IMR-90 (cell line): ENCODE results near the gene PNCK. TPM values are rescaled to one million over a fixed set of nuclear protein-coding genes. Genes with fewer than 3 reads are reported as not detected.

ENCODE experiments used
- ATAC-seq: fragments of 200-7000 bp; cut with Tn5 transposase; 2 replicates; pipeline ENCODE4 v1.9.1; 2020; ENCODE audit warnings: low read depth, mild to moderate bottlenecking, moderate library complexity
- BruUV-seq: library from RNA; stranded (reverse); fragments of 400-500 nt; replicated peaks from 2 replicates; lab custom pipeline; 2021; lab: Mats Ljungman, UMichigan
- CTCF ChIA-PET: fragments of 300-600 bp; formaldehyde crosslinking; extraction: SDS; loops from one replicate; lab custom pipeline; 2021; ENCODE audit warnings: antibody characterized with exemption; lab: Yijun Ruan, JAX
- POLR2A ChIA-PET: fragments of 300-600 bp; sonication (Branson Sonifier 250); formaldehyde crosslinking; loops from one replicate; lab custom pipeline; 2022; ENCODE audit warnings: antibody characterized with exemption; ENCODE audit not compliant: unreplicated experiment; lab: Charles Lee
- DNase-seq: peaks from one replicate; pipeline ENCODE4 v3.0.0; 2013
- H2AFZ ChIP-seq: replicated peaks from 2 replicates; pipeline ENCODE3; 2013; ENCODE audit warnings: low read length, mild to moderate bottlenecking; ENCODE audit not compliant: poor library complexity
- H2AK5ac ChIP-seq: 2 replicates; pipeline ENCODE4 v1.6.1; 2013; ENCODE audit warnings: low read depth, low read length, inconsistent platforms
- H2AK9ac ChIP-seq: replicated peaks from 2 replicates; pipeline ENCODE3; 2013; ENCODE audit warnings: mild to moderate bottlenecking, low read depth, low read length, moderate library complexity; ENCODE audit not compliant: poor library complexity
- H2BK120ac ChIP-seq: 2 replicates; pipeline ENCODE4 v1.6.1; 2013; ENCODE audit warnings: low read depth, low read length, inconsistent platforms
- H2BK15ac ChIP-seq: 3 replicates; pipeline ENCODE4 v1.6.1; 2013; ENCODE audit warnings: low read depth, low read length, inconsistent platforms
- H2BK20ac ChIP-seq: 2 replicates; pipeline ENCODE4 v1.6.1; 2013; ENCODE audit warnings: low read depth, mild to moderate bottlenecking, inconsistent platforms, low read length, moderate library complexity
- H2BK5ac ChIP-seq: 2 replicates; pipeline ENCODE4 v1.6.1; 2013; ENCODE audit warnings: mild to moderate bottlenecking, low read depth, low read length, inconsistent platforms; ENCODE audit not compliant: poor library complexity, severe bottlenecking
- H3K14ac ChIP-seq: replicated peaks from 2 replicates; pipeline ENCODE4 v1.6.1; 2013; ENCODE audit warnings: low read depth, low read length, inconsistent platforms
- H3K18ac ChIP-seq: 2 replicates; pipeline ENCODE4 v1.6.1; 2013; ENCODE audit warnings: low read depth, low read length, control low read depth
- H3K23ac ChIP-seq: 2 replicates; pipeline ENCODE4 v1.6.1; 2013; ENCODE audit warnings: low read depth, low read length, inconsistent platforms
- H3K27ac ChIP-seq: 2 replicates; pipeline ENCODE4 v1.5.1; 2013; ENCODE audit warnings: mild to moderate bottlenecking, control low read depth, low read length; ENCODE audit not compliant: insufficient read depth
- H3K27me3 ChIP-seq: 2 replicates; pipeline ENCODE4 v1.6.1; 2013; ENCODE audit warnings: low read length; ENCODE audit not compliant: control insufficient read depth, insufficient read depth
- H3K36me3 ChIP-seq: 2 replicates; pipeline ENCODE4 v1.6.1; 2013; ENCODE audit warnings: low read length, mixed read lengths; ENCODE audit not compliant: control insufficient read depth, insufficient read depth
- H3K4ac ChIP-seq: 2 replicates; pipeline ENCODE4 v1.6.1; 2013; ENCODE audit warnings: low read depth, low read length, inconsistent platforms
- H3K4me1 ChIP-seq: 2 replicates; pipeline ENCODE4 v1.6.1; 2013; ENCODE audit warnings: low read length, mixed read lengths; ENCODE audit not compliant: control insufficient read depth, insufficient read depth
- H3K4me2 ChIP-seq: 2 replicates; pipeline ENCODE4 v1.6.1; 2013; ENCODE audit warnings: low read depth, mild to moderate bottlenecking, control low read depth, low read length, moderate library complexity
- H3K4me3 ChIP-seq: 2 replicates; pipeline ENCODE4 v1.5.1; 2013; ENCODE audit warnings: low read depth, mild to moderate bottlenecking, control low read depth, low read length, moderate library complexity; ENCODE audit not compliant: insufficient read depth
- H3K56ac ChIP-seq: 2 replicates; pipeline ENCODE4 v1.6.1; 2013; ENCODE audit warnings: low read length, inconsistent platforms; ENCODE audit not compliant: insufficient read depth; ENCODE audit errors: extremely low read depth
- H3K79me1 ChIP-seq, 2 experiments: 2 replicates each; pipeline ENCODE4 v1.6.1; 2013; ENCODE audit warnings: low read length in 2 of 2, inconsistent platforms in 1 of 2, low read depth in 1 of 2
- H3K9ac ChIP-seq: 2 replicates; pipeline ENCODE4 v1.6.1; 2013; ENCODE audit warnings: low read depth, low read length, control low read depth
- H3K9me1 ChIP-seq: 2 replicates; pipeline ENCODE4 v1.6.1; 2013; ENCODE audit warnings: low read length, inconsistent platforms; ENCODE audit not compliant: insufficient read depth
- H3K9me3 ChIP-seq: 2 replicates; pipeline ENCODE4 v1.6.1; 2013; ENCODE audit warnings: low read length; ENCODE audit not compliant: control insufficient read depth, insufficient read depth
- H4K20me1 ChIP-seq: 2 replicates; pipeline ENCODE4 v1.6.1; 2013; ENCODE audit warnings: low read length, inconsistent platforms; ENCODE audit not compliant: insufficient read depth
- H4K5ac ChIP-seq: 2 replicates; pipeline ENCODE4 v1.6.1; 2013; ENCODE audit warnings: mild to moderate bottlenecking, low read depth, low read length, control low read depth
- H4K8ac ChIP-seq, 2 experiments: 2 replicates each; pipeline ENCODE4 v1.6.1; 2013; ENCODE audit warnings: low read depth in 2 of 2, low read length in 2 of 2, control low read depth in 1 of 2, inconsistent platforms in 1 of 2
- H4K91ac ChIP-seq: 2 replicates; pipeline ENCODE4 v1.6.1; 2013; ENCODE audit warnings: low read depth, low read length, inconsistent platforms; ENCODE audit not compliant: insufficient read depth
- BHLHE40 ChIP-seq: fragments of 150-350 bp; IDR thresholded peaks from 2 replicates; pipeline ENCODE4 v1.6.1; 2016; ENCODE audit warnings: mild to moderate bottlenecking, low read depth, low read length
- CEBPB ChIP-seq: IDR thresholded peaks from 2 replicates; pipeline ENCODE4 v1.6.1; 2012; ENCODE audit warnings: low read depth, low read length, improper control_type of control experiment
- CHD1 ChIP-seq: IDR thresholded peaks from 2 replicates; pipeline ENCODE4 v1.6.1; 2012; ENCODE audit warnings: low read depth, low read length, improper control_type of control experiment
- CTCF ChIP-seq: conservative IDR thresholded peaks from 2 replicates; pipeline ENCODE4 v1.5.1; 2012; ENCODE audit warnings: mild to moderate bottlenecking, low read depth, low read length, improper control_type of control experiment
- ELK1 ChIP-seq: fragments of 150-350 bp; IDR thresholded peaks from 2 replicates; pipeline ENCODE4 v1.6.1; 2016; ENCODE audit warnings: low read depth, mild to moderate bottlenecking, low read length, moderate library complexity, borderline replicate concordance
- FOS ChIP-seq: fragments of 150-350 bp; IDR thresholded peaks from 2 replicates; pipeline ENCODE4 v1.6.1; 2016; ENCODE audit warnings: low read depth, low read length
- MAFK ChIP-seq: IDR thresholded peaks from 2 replicates; pipeline ENCODE4 v1.6.1; 2012; ENCODE audit warnings: low read depth, low read length, improper control_type of control experiment
- MAZ ChIP-seq: IDR thresholded peaks from 2 replicates; pipeline ENCODE4 v1.6.1; 2012; ENCODE audit warnings: low read depth, mild to moderate bottlenecking, low read length, improper control_type of control experiment, moderate library complexity, borderline replicate concordance
- NFE2L2 ChIP-seq: fragments of 150-350 bp; IDR thresholded peaks from 2 replicates; pipeline ENCODE4 v1.6.1; 2016; ENCODE audit warnings: low read depth, mild to moderate bottlenecking, low read length
- RAD21 ChIP-seq: IDR thresholded peaks from 2 replicates; pipeline ENCODE4 v1.6.1; 2012; ENCODE audit warnings: low read length, improper control_type of control experiment
- RCOR1 ChIP-seq: IDR thresholded peaks from 2 replicates; pipeline ENCODE4 v1.6.1; 2012; ENCODE audit warnings: mild to moderate bottlenecking, low read length, improper control_type of control experiment; ENCODE audit not compliant: insufficient replicate concordance
- RFX5 ChIP-seq: IDR thresholded peaks from 2 replicates; pipeline ENCODE4 v1.8.0; 2012; ENCODE audit warnings: low read depth, mild to moderate bottlenecking, low read length, moderate library complexity
- SMC3 ChIP-seq: fragments of 150-350 bp; IDR thresholded peaks from 2 replicates; pipeline ENCODE4 v1.6.1; 2016; ENCODE audit warnings: low read depth, mild to moderate bottlenecking, antibody characterized with exemption, low read length, moderate library complexity
- USF2 ChIP-seq: fragments of 150-350 bp; IDR thresholded peaks from 2 replicates; pipeline ENCODE4 v1.6.1; 2017; ENCODE audit warnings: mild to moderate bottlenecking, antibody characterized with exemption, low read length, low read depth
- WGBS, 2 experiments: methylation state at CpG; one replicate each; pipeline versions ENCODE4 v1.1.5 to v1.1.7; 2013; ENCODE audit warnings: missing lambda C conversion rate in 2 of 2; ENCODE audit not compliant: insufficient read length in 1 of 2; ENCODE audit errors: extremely low coverage in 2 of 2; 5-methylcytosine and 5-hydroxymethylcytosine counted together
- dilution Hi-C: fragments of 300-500 bp; cut with HindIII; formaldehyde crosslinking; loops from one replicate; pipeline ENCODE4 v1.14.3; 2018; ENCODE audit warnings: low sequenced_read_pairs; ENCODE audit not compliant: unreplicated experiment
- in situ Hi-C: fragments of 300-500 bp; cut with MboI; formaldehyde crosslinking; loops from 3 replicates; pipeline ENCODE4 v1.14.3; 2019; ENCODE audit warnings: low sequenced_read_pairs, inconsistent platforms, mixed read lengths
- intact Hi-C: fragments of 100-400 bp; cut with micrococcal nuclease; formaldehyde crosslinking; loops from 2 replicates; pipeline ENCODE4 v1.10.0; 2022
- polyA plus RNA-seq, 3 experiments: library from polyadenylated mRNA; depleted of rRNA; stranded (reverse); fragments of >200 nt; gene quantifications; 2 replicates each; pipeline ENCODE4 v1.2.3, GENCODE V29; 2012; ENCODE audit warnings: low replicate concordance in 1 of 3
- total RNA-seq: library from RNA; depleted of rRNA; stranded (reverse); fragments of >200 nt; gene quantifications from 2 replicates; pipeline ENCODE4 v1.2.3, GENCODE V29; 2012

The PNCK gene
- total and polyA plus RNA-seq, 2 of the 4 experiments (the other 2 are of a cell fraction) = 0.18 to 0.22 TPM

DNA sequence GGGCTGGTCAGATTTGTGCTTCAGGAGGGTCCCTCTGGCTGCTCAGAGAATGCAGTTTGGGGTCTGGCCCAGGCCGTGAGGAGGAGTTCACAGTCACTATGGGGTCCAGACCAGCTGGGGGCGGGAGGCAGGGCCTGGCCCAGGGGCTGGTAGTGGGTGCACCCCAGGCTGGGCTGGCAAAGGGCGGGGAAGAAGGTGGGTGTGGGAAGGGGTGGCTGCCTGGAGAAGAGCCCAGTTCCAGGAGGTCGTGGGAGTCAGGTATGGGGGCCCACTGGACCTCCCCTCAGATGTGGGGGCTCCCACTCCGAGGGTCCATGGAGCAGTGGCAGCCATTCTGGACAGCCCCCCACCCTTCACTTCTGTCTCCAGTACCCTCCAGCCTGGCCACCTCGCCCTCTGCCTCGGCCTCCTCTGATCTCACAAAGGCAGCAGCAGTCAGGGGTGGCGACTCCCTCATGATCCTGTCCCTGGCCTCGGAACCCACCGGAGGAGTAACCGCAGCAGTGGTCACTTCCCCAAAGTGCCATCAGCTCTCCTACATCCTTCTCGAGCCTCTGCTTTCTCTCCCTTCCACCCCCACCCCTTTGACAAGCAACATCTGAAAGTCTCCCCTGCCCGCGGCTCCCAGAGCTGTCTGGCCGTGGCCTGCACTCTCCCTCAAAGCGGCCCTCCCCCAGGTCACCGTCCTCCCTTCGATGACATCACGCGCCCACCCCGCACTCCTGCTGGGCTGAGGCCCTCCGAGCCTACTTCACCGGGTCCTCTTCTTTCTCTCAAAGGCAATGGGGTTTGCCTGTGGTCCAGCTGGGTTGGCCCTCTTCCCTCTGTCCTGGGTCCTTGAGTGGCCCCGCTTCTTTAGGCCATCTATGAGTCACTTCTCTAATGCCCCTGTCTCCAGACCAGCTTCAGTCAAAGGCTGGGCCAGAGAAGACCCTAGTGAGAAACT is 12.4 kb upstream of the PNCK start:
- H3K56ac ChIP-seq = no peak overlapping the region
- H4K8ac ChIP-seq = no peak overlapping the region
- H2BK5ac ChIP-seq = no peak overlapping the region
- H2BK20ac ChIP-seq = no peak overlapping the region
- DNase-seq = no peak
- H4K91ac ChIP-seq = no peak overlapping the region
- H2AK5ac ChIP-seq = no peak overlapping the region
- no peak overlapping the region for H3K27ac ChIP-seq
- H2BK120ac ChIP-seq = no peak overlapping the region
- WGBS, 2 experiments = 76% methylated on average over 16 of the region's 24 CpGs; no CpG with 5 or more reads in 1 of the 2 experiments
- peaks cover 12% of the 10 kb centered on the region for H4K20me1 ChIP-seq
- H4K5ac ChIP-seq = no peak overlapping the region
- peaks cover 4% of the 10 kb centered on the region for H3K36me3 ChIP-seq
- ATAC-seq = no peak
- 0 out of 4 replicates have a peak, but pooled peaks cover 0 to 6% of the 10 kb centered on the region in 2 experiments for H3K79me1 ChIP-seq
- in situ Hi-C loops (no loop called here), dilution Hi-C loops (no loop called here), intact Hi-C loops (no loop called here)
- H3K4me1 ChIP-seq = peaks cover 9% of the 10 kb centered on the region
- peaks cover 6% of the 10 kb centered on the region; the same call in 1 of the 2 replicates for H3K9me3 ChIP-seq
- BruUV-seq = no TSS peak
- CTCF ChIA-PET = no interaction called here
- no peak overlapping the region for H2AFZ ChIP-seq
- H3K23ac ChIP-seq = no peak overlapping the region
- H3K27me3 ChIP-seq = no peaks in the 10 kb centered on the region; the same call in 1 of the 2 replicates
- H3K9me1 ChIP-seq = peaks cover 5% of the 10 kb centered on the region; the same call in 1 of the 2 replicates
- POLR2A ChIA-PET = no interaction called here
- no peak overlapping the region for H3K4me2 ChIP-seq
- no peak overlapping the region for H3K14ac ChIP-seq
- H2BK15ac ChIP-seq = no peak overlapping the region
- no peak overlapping the region for H3K9ac ChIP-seq
- no peak overlapping the region for H3K4ac ChIP-seq
- H2AK9ac ChIP-seq = no peak overlapping the region
- no peak overlapping the region for H3K18ac ChIP-seq
- no peak overlapping the region for H3K4me3 ChIP-seq
- TF ChIP-seq SMC3 (no peak), CHD1 (no peak), MAZ (no peak), RFX5 (no peak), RAD21 (no peak), NFE2L2 (no peak), RCOR1 (no peak), ELK1 (no peak), CTCF (no peak), FOS (no peak), BHLHE40 (no peak), MAFK (no peak), CEBPB (no peak), USF2 (no peak)
